Esophagus squamous epithelium (tissue), 5 donors: Measurements from ENCODE around the gene DOCK3. TPM values are rescaled to one million over a fixed set of nuclear protein-coding genes. Genes with fewer than 3 reads are reported as not detected.
"Not testable (repeated sequence)": the region's sequence is repeated elsewhere in the genome, so short reads cannot be mapped to it uniquely, and the experiment has no call there.

Experiments used
- DNase-seq: peaks from one replicate; lab custom pipeline; 2025; lab: John Stamatoyannopoulos, UW
- H3K27ac ChIP-seq, 4 donors: fragments of 200-600 bp; sonication (generic); one replicate each; pipeline ENCODE4 v1.5.1; 2016 to 2019; ENCODE audit warnings: mild to moderate bottlenecking in 1 of 4
- H3K27me3 ChIP-seq, 4 donors: fragments of 200-600 bp; sonication (generic); 1 replicate in 3 of 4; 2 replicates in 1 of 4; pipeline versions ENCODE4 v1.5.1 to v1.6.0; 2017 to 2021; ENCODE audit warnings: antibody characterized with exemption in 1 of 4
- H3K36me3 ChIP-seq, 3 donors: fragments of 200-600 bp; sonication (generic); one replicate each; pipeline ENCODE4 v1.5.1; 2016 to 2019
- H3K4me1 ChIP-seq, 3 donors: fragments of 200-600 bp; sonication (generic); one replicate each; pipeline ENCODE4 v1.5.1; 2017 to 2019
- H3K4me3 ChIP-seq, 4 donors: fragments of 200-600 bp; sonication (generic); 1 replicate in 3 of 4; 2 replicates in 1 of 4; pipeline ENCODE4 v1.5.1; 2016 to 2019; ENCODE audit warnings: mild to moderate bottlenecking in 2 of 4, moderate library complexity in 1 of 4
- H3K9me3 ChIP-seq, 3 donors: fragments of 200-600 bp; sonication (generic); one replicate each; pipeline ENCODE4 v1.5.1; 2016 to 2019
- POLR2A ChIP-seq, 4 donors: fragments of 450-650 bp; IDR thresholded peaks; one replicate each; pipeline ENCODE4 v1.6.1; 2017; ENCODE audit warnings: antibody characterized with exemption in 4 of 4, mild to moderate bottlenecking in 4 of 4, moderate library complexity in 3 of 4
- WGBS, 2 donors: methylation state at CpG; one replicate each; pipeline ENCODE4 v1.1.5; 2018; 5-methylcytosine and 5-hydroxymethylcytosine counted together
- intact Hi-C: fragments of 100-400 bp; cut with DNase I; formaldehyde crosslinking; loops from one replicate; pipeline ENCODE4 v1.15.0; 2022
- total RNA-seq, 4 donors: library from RNA; depleted of rRNA; stranded (reverse); fragments of >200 nt; gene quantifications; one replicate each; pipeline ENCODE4 v1.1.0, GENCODE V29; 2016
- TF ChIP-seq, protein P1 (sequence below), 6 experiments: fragments of 450-650 bp in 4 of 6; fragments of 200-600 bp in 2 of 6; sonication (generic) in 2 of 6; IDR thresholded peaks; one replicate each; pipeline ENCODE4 v1.5.1; 2016 to 2019; ENCODE audit warnings: antibody characterized with exemption in 6 of 6, mild to moderate bottlenecking in 4 of 6, moderate library complexity in 4 of 6
- donor health status: DM: yes; HTN: yes; CAD: no.

Gene DOCK3
- total RNA-seq, 4 donors from 2014 or later = 0.92 to 1.7 (median 1.4) TPM

DNA sequence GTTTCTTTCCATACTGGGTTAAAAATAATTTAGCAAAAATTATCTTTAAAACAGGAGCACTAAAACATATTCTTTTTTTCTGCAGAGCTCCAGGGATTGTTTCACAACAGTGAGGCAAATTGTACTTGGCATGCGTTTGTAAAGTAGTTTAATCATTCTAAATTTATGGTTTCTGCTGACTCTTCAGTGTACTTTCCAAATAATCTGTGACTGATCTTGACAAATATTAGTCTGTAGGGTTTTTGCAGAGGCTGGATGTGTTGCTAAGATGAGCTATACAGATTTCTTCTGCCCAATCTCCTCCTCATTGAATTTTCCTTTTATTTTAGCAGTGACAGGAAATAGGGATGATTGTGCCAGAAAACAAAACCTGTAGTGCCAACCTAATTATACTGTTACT, 382.4 kb downstream of the DOCK3 start:
- Histone ChIP-seq H3K4me1 (no peaks in the 10 kb centered on the region), H3K27me3 (no peaks in the 10 kb centered on the region), H3K27ac (no peak overlapping the region), H3K9me3 (no peaks in the 10 kb centered on the region), H3K4me3 (no peak overlapping the region), H3K36me3 (no peaks in the 10 kb centered on the region)
- intact Hi-C loops = no loop called here
- DNase-seq = no peak
- 17 to 31% methylated on average over 1 of the region's 1 CpG for WGBS, 2 donors
- no peak for TF ChIP-seq POLR2A (IDR thresholded peaks at IDR 0.05)
- TF ChIP-seq, protein P1, sequence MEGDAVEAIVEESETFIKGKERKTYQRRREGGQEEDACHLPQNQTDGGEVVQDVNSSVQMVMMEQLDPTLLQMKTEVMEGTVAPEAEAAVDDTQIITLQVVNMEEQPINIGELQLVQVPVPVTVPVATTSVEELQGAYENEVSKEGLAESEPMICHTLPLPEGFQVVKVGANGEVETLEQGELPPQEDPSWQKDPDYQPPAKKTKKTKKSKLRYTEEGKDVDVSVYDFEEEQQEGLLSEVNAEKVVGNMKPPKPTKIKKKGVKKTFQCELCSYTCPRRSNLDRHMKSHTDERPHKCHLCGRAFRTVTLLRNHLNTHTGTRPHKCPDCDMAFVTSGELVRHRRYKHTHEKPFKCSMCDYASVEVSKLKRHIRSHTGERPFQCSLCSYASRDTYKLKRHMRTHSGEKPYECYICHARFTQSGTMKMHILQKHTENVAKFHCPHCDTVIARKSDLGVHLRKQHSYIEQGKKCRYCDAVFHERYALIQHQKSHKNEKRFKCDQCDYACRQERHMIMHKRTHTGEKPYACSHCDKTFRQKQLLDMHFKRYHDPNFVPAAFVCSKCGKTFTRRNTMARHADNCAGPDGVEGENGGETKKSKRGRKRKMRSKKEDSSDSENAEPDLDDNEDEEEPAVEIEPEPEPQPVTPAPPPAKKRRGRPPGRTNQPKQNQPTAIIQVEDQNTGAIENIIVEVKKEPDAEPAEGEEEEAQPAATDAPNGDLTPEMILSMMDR (IDR thresholded peaks at IDR 0.05) = no peak

DNA sequence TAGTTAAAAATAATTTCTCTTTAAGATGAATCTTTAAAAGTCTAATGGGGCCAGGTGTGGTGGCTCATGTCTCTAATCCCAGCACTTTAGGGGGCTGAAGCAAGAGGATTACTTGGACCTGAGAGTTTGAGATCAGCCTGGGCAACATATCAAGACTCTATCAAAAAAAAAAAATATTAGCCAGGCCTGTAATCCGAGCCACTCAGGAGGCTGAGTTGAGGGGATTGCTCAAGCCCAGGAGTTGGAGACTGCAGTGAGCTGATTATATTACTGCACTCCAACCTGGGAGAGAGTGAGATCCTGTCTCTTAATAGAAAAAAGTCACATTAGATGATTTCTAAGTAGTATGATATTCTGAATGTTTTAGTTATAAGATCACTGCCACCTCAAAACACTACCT, 388.3 kb downstream of the DOCK3 start:
- 18 to 23% methylated on average over 1 of the region's 1 CpG for WGBS, 2 donors
- intact Hi-C loops = no loop called here
- TF ChIP-seq POLR2A (IDR thresholded peaks at IDR 0.05) = no peak
- TF ChIP-seq, protein P1 (IDR thresholded peaks at IDR 0.05) = no peak

DNA sequence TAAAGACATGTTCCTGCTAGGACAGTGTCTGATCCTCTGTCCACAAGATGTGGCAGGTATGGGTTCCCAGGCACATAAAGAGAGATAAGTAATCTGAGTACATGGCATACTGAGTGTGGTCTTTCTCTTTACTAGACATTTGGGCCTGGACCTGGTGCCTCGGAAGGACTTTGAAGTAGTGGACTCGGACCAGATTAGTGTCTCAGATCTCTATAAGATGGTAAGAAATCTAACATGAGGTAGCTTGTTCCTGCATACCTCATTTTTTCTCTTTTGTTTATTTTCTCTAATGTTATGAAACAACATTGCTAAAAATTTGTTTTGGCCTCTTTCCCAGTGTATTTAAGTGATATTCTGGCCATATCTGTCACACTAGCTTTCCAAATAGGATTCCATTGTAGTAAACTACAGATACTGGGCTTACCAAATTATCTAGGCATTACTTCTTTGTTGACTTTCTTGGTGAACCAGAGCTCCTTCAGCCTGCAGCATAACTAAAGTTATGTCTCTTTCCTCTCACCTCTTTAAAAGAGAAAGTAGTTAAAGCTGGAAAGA, 400.6 kb downstream of the DOCK3 start:
- no peaks in the 10 kb centered on the region for H3K27me3 ChIP-seq
- no peaks in the 10 kb centered on the region for H3K9me3 ChIP-seq
- no peak overlapping the region for H3K27ac ChIP-seq
- H3K4me3 ChIP-seq = no peak overlapping the region
- TF ChIP-seq POLR2A (IDR thresholded peaks at IDR 0.05) = no peak
- TF ChIP-seq, protein P1 (IDR thresholded peaks at IDR 0.05) = no peak
- no peaks in the 10 kb centered on the region for H3K4me1 ChIP-seq
- intact Hi-C loops = no loop called here
- 44 to 45% methylated on average over 2 of the region's 2 CpGs for WGBS, 2 donors
- H3K36me3 ChIP-seq = no peaks in the 10 kb centered on the region
- no peak for DNase-seq

More for the DNA sequence above, 388.3 kb downstream of the DOCK3 start:
- no peak overlapping the region for H3K4me3 ChIP-seq
- no peaks in the 10 kb centered on the region for H3K9me3 ChIP-seq
- H3K36me3 ChIP-seq = no peaks in the 10 kb centered on the region
- H3K27ac ChIP-seq = no peak overlapping the region
- no peaks in the 10 kb centered on the region for H3K27me3 ChIP-seq
- no peaks in the 10 kb centered on the region for H3K4me1 ChIP-seq
- DNase-seq = no peak

DNA sequence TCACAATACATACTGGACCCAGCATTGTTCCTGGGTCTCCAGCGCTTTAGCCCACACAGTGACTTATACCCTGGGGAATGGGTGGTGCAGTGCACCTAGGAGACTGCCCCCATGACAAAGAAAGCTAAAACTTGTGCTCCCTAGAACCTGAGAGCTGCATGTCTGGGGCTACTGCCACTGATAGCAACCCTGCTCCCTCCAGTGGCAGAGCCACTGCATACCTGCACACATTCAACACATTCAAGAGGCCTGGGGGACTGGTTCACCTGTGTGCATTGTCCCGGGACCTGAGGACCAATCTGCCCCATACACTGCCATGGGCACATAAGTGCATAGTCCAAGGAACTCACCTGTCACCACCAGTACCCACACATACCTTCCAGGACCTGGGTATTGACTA, 407.6 kb downstream of the DOCK3 start:
- H3K36me3 ChIP-seq = no peaks in the 10 kb centered on the region

DNA sequence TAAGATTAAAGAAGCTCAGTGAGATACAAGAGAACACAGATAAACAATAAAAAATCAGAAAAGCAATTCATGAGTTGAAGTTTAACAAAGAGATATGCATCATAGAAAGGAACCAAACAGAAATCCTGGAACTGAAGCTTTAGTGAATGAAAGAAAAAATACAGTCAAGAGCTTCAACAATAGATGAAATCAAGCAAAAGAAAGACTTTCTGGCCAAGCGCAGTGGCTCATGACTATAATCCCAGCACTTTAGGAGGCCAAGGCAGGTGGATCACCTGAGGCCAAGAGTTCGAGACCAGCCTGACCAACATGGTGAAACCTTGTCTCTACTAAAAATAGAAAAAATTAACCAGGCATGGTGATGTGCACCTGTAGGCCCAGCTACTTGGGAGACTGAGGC, 408.8 kb downstream of the DOCK3 start:
- no peak for DNase-seq
- H3K27me3 ChIP-seq = no peaks in the 10 kb centered on the region
- no peaks in the 10 kb centered on the region for H3K36me3 ChIP-seq
- 88 to 89% methylated on average over 2 of the region's 2 CpGs for WGBS, 2 donors
- no peak overlapping the region for H3K27ac ChIP-seq
- H3K9me3 ChIP-seq = peaks cover 0 to 32% (median 14%) of the 10 kb centered on the region in 3 donors
- intact Hi-C loops = no loop called here
- TF ChIP-seq POLR2A (IDR thresholded peaks at IDR 0.05) = no peak
- TF ChIP-seq, protein P1 (IDR thresholded peaks at IDR 0.05) = no peak
- no peaks in the 10 kb centered on the region for H3K4me1 ChIP-seq
- H3K4me3 ChIP-seq = no peak overlapping the region

More for the DNA sequence above, 407.6 kb downstream of the DOCK3 start:
- DNase-seq = no peak
- Histone ChIP-seq H3K27me3 (no peaks in the 10 kb centered on the region), H3K4me3 (no peak overlapping the region), H3K4me1 (no peaks in the 10 kb centered on the region), H3K27ac (no peak overlapping the region), H3K9me3 (peaks cover 0 to 32% (median 14%) of the 10 kb centered on the region in 3 donors)
- WGBS, 2 donors = 40% methylated on average over 1 of the region's 2 CpGs; no CpG with 5 or more reads in 1 of the 2 donors
- intact Hi-C loops = no loop called here
- TF ChIP-seq, protein P1 (IDR thresholded peaks at IDR 0.05) = no peak
- TF ChIP-seq POLR2A (IDR thresholded peaks at IDR 0.05) = no peak

DNA sequence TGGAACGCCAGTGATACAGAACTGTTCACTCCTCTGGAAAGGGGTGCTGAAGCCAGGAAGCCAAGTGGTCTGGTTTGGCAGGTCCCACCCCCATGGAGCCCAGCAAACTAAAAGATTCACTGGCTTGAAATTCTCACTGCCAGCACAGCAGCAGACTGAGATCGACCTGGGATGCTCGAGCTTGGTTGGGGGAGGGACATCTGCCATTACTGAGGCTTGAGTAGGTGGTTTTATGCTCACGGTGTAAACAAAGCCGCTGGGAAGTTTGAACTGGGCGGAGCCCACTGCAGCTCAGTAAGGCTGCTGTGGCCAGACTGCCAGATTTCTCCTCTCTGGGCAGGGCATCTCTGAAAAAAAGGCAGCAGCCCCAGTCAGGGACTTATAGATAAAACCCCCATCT, 417.4 kb downstream of the DOCK3 start:
- not testable (repeated sequence) for H3K36me3 ChIP-seq, H3K27me3 ChIP-seq, H3K27ac ChIP-seq, DNase-seq, H3K4me1 ChIP-seq, H3K9me3 ChIP-seq, H3K4me3 ChIP-seq
- WGBS, 2 donors = 43% methylated on average over 3 of the region's 6 CpGs; no CpG with 5 or more reads in 1 of the 2 donors
- intact Hi-C loops = loop anchor here (10.0 kb wide), 1 partner anchor 283 kb away; no protein-coding TSS in a partner anchor

DNA sequence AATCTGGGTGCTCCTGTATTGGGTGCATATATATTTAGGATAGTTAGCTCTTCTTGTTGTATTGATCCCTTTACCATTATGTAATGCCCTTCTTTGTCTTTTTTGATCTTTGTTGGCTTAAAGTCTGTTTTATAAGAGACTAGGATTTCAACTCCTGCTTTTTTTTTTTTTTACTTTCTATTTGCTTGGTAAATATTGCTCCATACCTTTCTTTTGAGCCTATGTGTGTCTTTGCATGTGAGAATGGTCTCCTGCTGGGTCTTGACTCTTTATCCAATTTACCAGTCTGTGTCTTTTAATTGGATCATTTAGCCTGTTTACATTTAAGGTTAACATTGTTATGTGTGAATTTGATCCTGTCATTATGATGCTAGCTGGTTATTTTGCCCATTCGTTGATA, 420.1 kb downstream of the DOCK3 start:
- not testable (repeated sequence) for DNase-seq

More for the DNA sequence above, 420.1 kb downstream of the DOCK3 start:
- intact Hi-C loops = loop anchor here (10.0 kb wide), 1 partner anchor 280 kb away; no protein-coding TSS in a partner anchor
- H3K9me3 ChIP-seq, H3K27ac ChIP-seq, H3K4me3 ChIP-seq, H3K36me3 ChIP-seq, H3K27me3 ChIP-seq, H3K4me1 ChIP-seq: not testable (repeated sequence)
- WGBS, 2 donors = 29 to 47% methylated on average over 1 of the region's 1 CpG
